GM19193 (cell line): ENCODE measurements around the gene MYO1G.

Experiments used
- POLR2A ChIP-seq: IDR thresholded peaks from 4 replicates; pipeline ENCODE4 v1.6.1; 2011; ENCODE audit not compliant: insufficient read depth, insufficient read length; ENCODE audit errors: extremely low read depth

MYO1G gene

GRCh38 chr7:44914992-44915607, 63.7 kb downstream of the MYO1G start:
- no peak for TF ChIP-seq POLR2A

DNA sequence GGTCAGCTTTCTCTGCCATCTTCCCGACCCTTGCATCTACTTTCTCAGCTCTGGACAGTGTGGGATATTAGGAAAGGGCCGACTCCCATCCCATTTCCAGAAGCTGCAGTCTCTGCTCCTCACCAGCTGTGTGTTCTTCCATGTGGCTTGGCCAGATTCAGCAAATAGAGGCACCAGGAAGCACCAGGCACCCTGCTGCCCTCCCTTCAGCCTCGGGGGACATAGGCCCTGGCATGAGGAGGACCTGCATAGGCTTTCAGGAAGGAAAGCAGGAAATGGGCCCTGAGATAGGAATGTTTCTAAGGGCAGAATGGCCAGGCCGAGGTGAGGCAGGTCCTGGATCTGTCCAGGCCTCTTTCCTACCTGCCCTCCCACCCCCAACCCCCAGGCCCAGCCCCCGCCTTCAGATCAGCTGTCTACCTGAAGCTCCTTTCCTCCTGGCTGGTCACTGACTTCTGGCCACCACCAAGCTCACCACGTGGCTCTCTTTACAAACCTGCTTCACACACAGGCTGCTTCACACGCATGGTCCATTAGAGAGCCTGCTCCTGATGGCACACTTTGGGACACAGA, 66.0 kb downstream of the MYO1G start:
- no peak for TF ChIP-seq POLR2A
